Measurements from ENCODE around the gene CD300LF. TPM values are rescaled to one million over a fixed set of nuclear protein-coding genes. Genes with fewer than 3 reads are reported as not detected.

Gene CD300LF
- total RNA-seq, 1 experiment from 2014 or later: not detected

- TF ChIP-seq ZNF532 (CRISPR knock-in tag; IDR thresholded peaks at IDR 0.05; ENCODE audit: borderline replicate concordance): no peak
Observed at GRCh38 chr17:74745548-74746177, 32.9 kb upstream of the CD300LF start (continued).

GRCh38 chr17:74744714-74745547, 32.2 kb upstream of the CD300LF start:
- ATAC-seq (peak; percentile 36), DNase-seq (ENCODE audit: low spot score) (peak; percentile 95)
- Mint-ChIP-seq H3K4me1 (peaks cover 49% of the 10 kb centered on the region), H3K9me3 (peaks cover 7% of the 10 kb centered on the region; the same call in 1 of the 2 replicates), H3K4me3 (peak overlapping the region; percentile 63), H3K27ac (no peak overlapping the region), H3K27me3 (ENCODE audit: low read depth) (0 out of 2 replicates have a peak, but pooled peaks cover under 1% of the 10 kb centered on the region), H3K36me3 (no peaks in the 10 kb centered on the region)
- ChIA-PET POLR2A (interaction anchor here (0.6 to 3.0 kb wide), 8 partner anchors 8 to 88 kb away, joined by 3 to 14 read pairs (median 5); partner anchors contain the start of genes NAT9 and RAB37), CTCF (interaction anchor here (0.6 to 4.5 kb wide), 50 partner anchors 8 to 381 kb away, joined by 3 to 262 read pairs (median 4); partner anchors contain the start of genes FDXR, GRIN2C, NAT9 and RAB37)
- TF ChIP-seq CTCF (IDR thresholded peaks at IDR 0.05): peak; percentile 99
- no peak for TF ChIP-seq TP53 (CRISPR knock-in tag; IDR thresholded peaks at IDR 0.05)
- peak; percentile 96 for TF ChIP-seq ZNF121 (CRISPR knock-in tag; IDR thresholded peaks at IDR 0.05)
- TF ChIP-seq ZNF416 (CRISPR knock-in tag; IDR thresholded peaks at IDR 0.05): 0 out of 2 replicates have a peak, but pooled peaks have one; percentile 12
- 0 out of 2 replicates have a peak, but pooled peaks have one; percentile 69 for TF ChIP-seq AFF4 (CRISPR knock-in tag; IDR thresholded peaks at IDR 0.05; ENCODE audit: borderline replicate concordance)
- peak; percentile 25; the same call in 1 of the 2 replicates for TF ChIP-seq ZNF263 (CRISPR knock-in tag; IDR thresholded peaks at IDR 0.05; ENCODE audit: low read depth)
- no peak for TF ChIP-seq ZNF396 (CRISPR knock-in tag; IDR thresholded peaks at IDR 0.05; ENCODE audit: borderline replicate concordance)

- DNase-seq (ENCODE audit: low spot score) (no peak), ATAC-seq (no peak)
- no peaks in the 10 kb centered on the region; the same call in 1 of the 2 replicates for H3K27me3 Mint-ChIP-seq (ENCODE audit: low read depth)
- H3K27ac Mint-ChIP-seq: no peak overlapping the region
- ChIA-PET CTCF (interaction anchor here (0.6 to 4.5 kb wide), 39 partner anchors 7 to 376 kb away, joined by 3 to 262 read pairs (median 5); partner anchors contain the start of genes FDXR, GRIN2C, NAT9 and RAB37), POLR2A (interaction anchor here (0.6 to 3.0 kb wide), 3 partner anchors 8 to 85 kb away, joined by 4 to 14 read pairs (median 7); partner anchors contain the start of genes NAT9 and RAB37)
- peaks cover 7% of the 10 kb centered on the region; the same call in 1 of the 2 replicates for H3K9me3 Mint-ChIP-seq
- no peak overlapping the region for H3K4me3 Mint-ChIP-seq
- no peaks in the 10 kb centered on the region for H3K36me3 Mint-ChIP-seq
- H3K4me1 Mint-ChIP-seq: peaks cover 46% of the 10 kb centered on the region
- TF ChIP-seq CBFB (CRISPR knock-in tag; IDR thresholded peaks at IDR 0.05; ENCODE audit: low read depth) (no peak), GABPB1 (CRISPR knock-in tag; IDR thresholded peaks at IDR 0.05) (no peak), NFYB (CRISPR knock-in tag; conservative IDR thresholded peaks at IDR 0.05; ENCODE audit: low read depth) (no peak), TEAD1 (CRISPR knock-in tag; IDR thresholded peaks at IDR 0.05) (no peak), ATF3 (CRISPR knock-in tag; conservative IDR thresholded peaks at IDR 0.05) (no peak), ATF6 (CRISPR knock-in tag; IDR thresholded peaks at IDR 0.05) (no peak), FOXP4 (CRISPR knock-in tag; IDR thresholded peaks at IDR 0.05) (no peak)
Observed at GRCh38 chr17:74744349-74744713, 31.6 kb upstream of the CD300LF start.
